PFSK-1 (cell line): ENCODE data around the gene ACKR3.

Experiments used
- POLR2AphosphoS5 ChIP-seq: IDR thresholded peaks from 2 replicates; pipeline ENCODE4 v1.6.1; 2012; ENCODE audit warnings: low read depth, mild to moderate bottlenecking, control low read depth, low read length, moderate library complexity
- TAF1 ChIP-seq: IDR thresholded peaks from 2 replicates; pipeline ENCODE4 v1.6.1; 2012; ENCODE audit warnings: low read length, control low read depth, borderline replicate concordance; ENCODE audit not compliant: insufficient read depth

GRCh38 chr2:236554629-236555282, 14.9 kb upstream of the ACKR3 start:
- TF ChIP-seq TAF1 = no peak
- TF ChIP-seq POLR2AphosphoS5 = no peak
